T-cell (primary cell): ENCODE results near the gene SLC22A23. TPM values are rescaled to one million over a fixed set of nuclear protein-coding genes. Genes with fewer than 3 reads are reported as not detected.

Experiments used
- ATAC-seq, 4 experiments: fragments of 200-7000 bp in 3 of 4; fragments of 150-1000 bp in 1 of 4; cut with Tn5 transposase; replicated peaks in 1 of 4; 1 replicate in 3 of 4; 2 replicates in 1 of 4; pipeline ENCODE4 v1.10.0; 2021; ENCODE audit warnings: moderate library complexity in 3 of 4, mild to moderate bottlenecking in 2 of 4, moderate number of reproducible peaks in 1 of 4
- CTCF ChIA-PET, 2 donors: fragments of 300-600 bp; sonication (Branson Sonifier 250); formaldehyde crosslinking; loops; one replicate each; lab custom pipeline; 2022; ENCODE audit warnings: antibody characterized with exemption in 2 of 2; lab: Charles Lee
- POLR2A ChIA-PET, 2 donors: fragments of 300-600 bp; sonication (Branson Sonifier 250); formaldehyde crosslinking; loops; one replicate each; lab custom pipeline; 2022; ENCODE audit warnings: antibody characterized with exemption in 2 of 2; lab: Charles Lee
- DNase-seq, 35 experiments: peaks; one replicate each; pipeline versions ENCODE4 v3.0.0 to v3.0.0-alpha.2; 2013 to 2023
- H3K27ac ChIP-seq: one replicate; pipeline ENCODE4 v1.5.1; 2013; ENCODE audit warnings: low read length
- H3K27me3 ChIP-seq, 2 experiments: replicated peaks in 1 of 2; 1 replicate in 1 of 2; 2 replicates in 1 of 2; pipeline versions ENCODE4 v1.6.1 to v1.7.0; 2013; ENCODE audit warnings: low read length in 1 of 2, mixed read lengths in 1 of 2; ENCODE audit not compliant: control insufficient read depth in 2 of 2, insufficient read depth in 2 of 2; ENCODE audit errors: extremely low read depth in 1 of 2
- H3K36me3 ChIP-seq, 2 donors: 1 replicate in 1 of 2; 2 replicates in 1 of 2; pipeline versions ENCODE4 v1.6.1 to v1.7.0; 2013; ENCODE audit warnings: low read length in 1 of 2; ENCODE audit not compliant: control insufficient read depth in 2 of 2, insufficient read depth in 1 of 2; ENCODE audit errors: extremely low read depth in 1 of 2
- H3K4me1 ChIP-seq, 2 experiments: 1 replicate in 1 of 2; 2 replicates in 1 of 2; pipeline versions ENCODE4 v1.6.1 to v1.7.0; 2013; ENCODE audit warnings: low read length in 2 of 2, mixed read lengths in 1 of 2; ENCODE audit not compliant: insufficient read depth in 2 of 2, control insufficient read depth in 1 of 2; ENCODE audit errors: extremely low read depth in 1 of 2
- H3K4me3 ChIP-seq, 2 donors: 1 replicate in 1 of 2; 2 replicates in 1 of 2; pipeline versions ENCODE4 v1.5.1 to v1.7.0; 2013; ENCODE audit warnings: mild to moderate bottlenecking in 2 of 2, low read length in 1 of 2, moderate library complexity in 1 of 2; ENCODE audit not compliant: control insufficient read depth in 1 of 2; ENCODE audit errors: extremely low read depth in 1 of 2
- H3K9me3 ChIP-seq: 2 replicates; pipeline ENCODE4 v1.7.0; 2013
- H3K27ac Mint-ChIP-seq, 2 donors: one replicate each; pipeline ENCODE4 v1.8.0; 2020 to 2021; ENCODE audit warnings: mild to moderate bottlenecking in 2 of 2, mixed read lengths in 2 of 2
- H3K27me3 Mint-ChIP-seq, 2 donors: one replicate each; pipeline ENCODE4 v1.8.0; 2021 to 2022; ENCODE audit warnings: mixed read lengths in 2 of 2
- H3K36me3 Mint-ChIP-seq: one replicate; pipeline ENCODE4 v1.8.0; 2021; ENCODE audit warnings: mixed read lengths
- H3K4me1 Mint-ChIP-seq, 3 donors: one replicate each; pipeline ENCODE4 v1.8.0; 2020 to 2022; ENCODE audit warnings: mixed read lengths in 3 of 3, mild to moderate bottlenecking in 1 of 3
- H3K4me3 Mint-ChIP-seq, 3 donors: one replicate each; pipeline ENCODE4 v1.8.0; 2020 to 2022; ENCODE audit warnings: mild to moderate bottlenecking in 3 of 3, mixed read lengths in 3 of 3, moderate library complexity in 3 of 3
- H3K9me3 Mint-ChIP-seq, 3 donors: one replicate each; pipeline ENCODE4 v1.8.0; 2020 to 2022; ENCODE audit warnings: mixed read lengths in 3 of 3
- WGBS: methylation state at CpG from one replicate; pipeline ENCODE4 v1.1.5; 2013; ENCODE audit warnings: missing lambda C conversion rate; ENCODE audit not compliant: insufficient coverage; 5-methylcytosine and 5-hydroxymethylcytosine counted together
- total RNA-seq, 35 experiments: library from RNA in 6 of 35; stranded (reverse) in 6 of 35; fragments of 120-200 nt in 1 of 35; gene quantifications; one replicate each; pipeline versions ENCODE4 v1.2.1 to v1.2.4 and lab custom pipeline; 2013 to 2026

The SLC22A23 gene
- total RNA-seq, 5 donors from 2014 or later (not counting 1 experiment from before 2014, with no cell fraction given) = 6.2 to 14.8 (median 12.1) TPM

GRCh38 chr6:3336066-3336786, 120.6 kb downstream of the SLC22A23 start:
- H3K4me1 Mint-ChIP-seq = peaks cover 17 to 30% (median 24%) of the 10 kb centered on the region in 3 donors
- WGBS = 83% methylated on average over 6 of the region's 11 CpGs
- ATAC-seq = no peak
- H3K36me3 Mint-ChIP-seq = no peaks in the 10 kb centered on the region
- H3K27me3 Mint-ChIP-seq = peaks cover 3 to 4% of the 10 kb centered on the region in 2 donors
- Histone ChIP-seq H3K36me3 (no peaks in the 10 kb centered on the region), H3K27me3 (peaks cover 0 to 19% of the 10 kb centered on the region in 2 experiments), H3K9me3 (no peaks in the 10 kb centered on the region), H3K27ac (no peak overlapping the region), H3K4me1 (peaks cover 0 to 8% of the 10 kb centered on the region in 2 experiments), H3K4me3 (no peak overlapping the region)
- no peak overlapping the region for H3K4me3 Mint-ChIP-seq
- DNase-seq = no peak
- POLR2A ChIA-PET = interaction anchor here in 1 of 2 donors (0.6 kb wide), 1 partner anchor 42 kb away, joined by 6 read pairs; no protein-coding TSS in a partner anchor
- H3K27ac Mint-ChIP-seq = no peak overlapping the region
- H3K9me3 Mint-ChIP-seq = no peaks in the 10 kb centered on the region
- CTCF ChIA-PET = interaction anchor here in 1 of 2 donors (0.6 to 0.7 kb wide), 2 partner anchors 17 to 189 kb away, joined by 3 to 4 read pairs; no protein-coding TSS in a partner anchor

GRCh38 chr6:3335169-3335568, 121.7 kb downstream of the SLC22A23 start:
- H3K27ac Mint-ChIP-seq = no peak overlapping the region
- H3K4me3 Mint-ChIP-seq = no peak overlapping the region
- H3K27ac ChIP-seq = no peak overlapping the region
- H3K9me3 ChIP-seq = no peaks in the 10 kb centered on the region
- H3K4me1 ChIP-seq = peaks cover 0 to 8% of the 10 kb centered on the region in 2 experiments
- ATAC-seq (no peak), DNase-seq (no peak)
- H3K4me3 ChIP-seq = no peak overlapping the region
- CTCF ChIA-PET = no interaction called here
- H3K36me3 ChIP-seq = no peaks in the 10 kb centered on the region
- WGBS = 89% methylated on average over 6 of the region's 6 CpGs
- H3K4me1 Mint-ChIP-seq = peaks cover 17 to 30% (median 24%) of the 10 kb centered on the region in 3 donors
- no peaks in the 10 kb centered on the region for H3K36me3 Mint-ChIP-seq
- H3K9me3 Mint-ChIP-seq = no peaks in the 10 kb centered on the region
- peaks cover 3 to 4% of the 10 kb centered on the region in 2 donors for H3K27me3 Mint-ChIP-seq
- peaks cover 0 to 19% of the 10 kb centered on the region in 2 experiments for H3K27me3 ChIP-seq
- POLR2A ChIA-PET = no interaction called here

- H3K27ac ChIP-seq = no peak overlapping the region
- H3K27me3 ChIP-seq = peaks cover 0 to 24% of the 10 kb centered on the region in 2 experiments
- DNase-seq = no peak
- WGBS = 34% methylated on average over 7 of the region's 8 CpGs
- H3K36me3 ChIP-seq = no peaks in the 10 kb centered on the region
- H3K27me3 Mint-ChIP-seq = peaks cover 3 to 4% of the 10 kb centered on the region in 2 donors
- H3K36me3 Mint-ChIP-seq = no peaks in the 10 kb centered on the region
- ChIA-PET CTCF (no interaction called here), POLR2A (no interaction called here)
- no peak overlapping the region for H3K27ac Mint-ChIP-seq
- H3K9me3 ChIP-seq = no peaks in the 10 kb centered on the region
- peaks cover 0 to 8% of the 10 kb centered on the region in 2 experiments for H3K4me1 ChIP-seq
- H3K4me3 Mint-ChIP-seq = no peak overlapping the region
- peaks cover 17 to 30% (median 24%) of the 10 kb centered on the region in 3 donors for H3K4me1 Mint-ChIP-seq
- no peak overlapping the region for H3K4me3 ChIP-seq
- ATAC-seq = no peak
- H3K9me3 Mint-ChIP-seq = no peaks in the 10 kb centered on the region
These were observed 122.3 kb downstream of the SLC22A23 start for GRCh38 chr6:3334555-3334954.

GRCh38 chr6:3333263-3333662, 123.6 kb downstream of the SLC22A23 start:
- H3K4me3 Mint-ChIP-seq = no peak overlapping the region
- no peaks in the 10 kb centered on the region for H3K36me3 Mint-ChIP-seq
- 50% methylated on average over 6 of the region's 6 CpGs for WGBS
- H3K27me3 ChIP-seq = peaks cover 0 to 33% of the 10 kb centered on the region in 2 experiments
- peaks cover 0 to 4% of the 10 kb centered on the region in 2 experiments for H3K4me1 ChIP-seq
- H3K9me3 Mint-ChIP-seq = no peaks in the 10 kb centered on the region
- H3K27ac Mint-ChIP-seq = no peak overlapping the region
- ChIA-PET POLR2A (no interaction called here), CTCF (no interaction called here)
- ATAC-seq = no peak
- no peaks in the 10 kb centered on the region for H3K36me3 ChIP-seq
- H3K27ac ChIP-seq = no peak overlapping the region
- H3K9me3 ChIP-seq = no peaks in the 10 kb centered on the region
- H3K4me1 Mint-ChIP-seq = peaks cover 11 to 22% (median 15%) of the 10 kb centered on the region in 3 donors
- H3K4me3 ChIP-seq = no peak overlapping the region
- no peak for DNase-seq
- peaks cover 3 to 4% of the 10 kb centered on the region in 2 donors for H3K27me3 Mint-ChIP-seq

GRCh38 chr6:3331971-3332370, 124.9 kb downstream of the SLC22A23 start:
- Histone ChIP-seq H3K9me3 (no peaks in the 10 kb centered on the region), H3K27ac (no peak overlapping the region), H3K4me1 (peaks cover 0 to 4% of the 10 kb centered on the region in 2 experiments), H3K4me3 (no peak overlapping the region), H3K27me3 (peaks cover 0 to 34% of the 10 kb centered on the region in 2 experiments), H3K36me3 (no peaks in the 10 kb centered on the region)
- Mint-ChIP-seq H3K4me3 (no peak overlapping the region), H3K27ac (no peak overlapping the region), H3K4me1 (peaks cover 3 to 10% (median 4%) of the 10 kb centered on the region in 3 donors), H3K9me3 (no peaks in the 10 kb centered on the region), H3K27me3 (peaks cover 3 to 4% of the 10 kb centered on the region in 2 donors), H3K36me3 (no peaks in the 10 kb centered on the region)
- ChIA-PET POLR2A (no interaction called here), CTCF (no interaction called here)
- DNase-seq (no peak), ATAC-seq (no peak)
- WGBS = 88% methylated on average over 4 of the region's 7 CpGs

GRCh38 chr6:3331494-3331893, 125.4 kb downstream of the SLC22A23 start:
- H3K9me3 ChIP-seq = no peaks in the 10 kb centered on the region
- Mint-ChIP-seq H3K36me3 (no peaks in the 10 kb centered on the region), H3K9me3 (no peaks in the 10 kb centered on the region), H3K4me3 (no peak overlapping the region), H3K27me3 (peaks cover 3 to 4% of the 10 kb centered on the region in 2 donors), H3K27ac (no peak overlapping the region), H3K4me1 (peaks cover 3 to 10% (median 4%) of the 10 kb centered on the region in 3 donors)
- H3K27ac ChIP-seq = no peak overlapping the region
- peaks cover 0 to 4% of the 10 kb centered on the region in 2 experiments for H3K4me1 ChIP-seq
- H3K27me3 ChIP-seq = peaks cover 0 to 34% of the 10 kb centered on the region in 2 experiments
- DNase-seq = no peak
- H3K36me3 ChIP-seq = no peaks in the 10 kb centered on the region
- no peak overlapping the region for H3K4me3 ChIP-seq
- CTCF ChIA-PET = interaction anchor here in 1 of 2 donors (0.5 kb wide), 1 partner anchor 10 kb away, joined by 3 read pairs; no protein-coding TSS in a partner anchor
- WGBS = no CpG with 5 or more reads among the region's 2 CpGs
- POLR2A ChIA-PET = no interaction called here
- ATAC-seq = no peak
